ENCODE results near the gene TPRG1L. TPM values are rescaled to one million over a fixed set of nuclear protein-coding genes. Genes with fewer than 3 reads are reported as not detected.

TPRG1L gene
- total and polyA plus RNA-seq, 4 donors, result 24.1 to 46.6 (median 32.9) TPM

DNA sequence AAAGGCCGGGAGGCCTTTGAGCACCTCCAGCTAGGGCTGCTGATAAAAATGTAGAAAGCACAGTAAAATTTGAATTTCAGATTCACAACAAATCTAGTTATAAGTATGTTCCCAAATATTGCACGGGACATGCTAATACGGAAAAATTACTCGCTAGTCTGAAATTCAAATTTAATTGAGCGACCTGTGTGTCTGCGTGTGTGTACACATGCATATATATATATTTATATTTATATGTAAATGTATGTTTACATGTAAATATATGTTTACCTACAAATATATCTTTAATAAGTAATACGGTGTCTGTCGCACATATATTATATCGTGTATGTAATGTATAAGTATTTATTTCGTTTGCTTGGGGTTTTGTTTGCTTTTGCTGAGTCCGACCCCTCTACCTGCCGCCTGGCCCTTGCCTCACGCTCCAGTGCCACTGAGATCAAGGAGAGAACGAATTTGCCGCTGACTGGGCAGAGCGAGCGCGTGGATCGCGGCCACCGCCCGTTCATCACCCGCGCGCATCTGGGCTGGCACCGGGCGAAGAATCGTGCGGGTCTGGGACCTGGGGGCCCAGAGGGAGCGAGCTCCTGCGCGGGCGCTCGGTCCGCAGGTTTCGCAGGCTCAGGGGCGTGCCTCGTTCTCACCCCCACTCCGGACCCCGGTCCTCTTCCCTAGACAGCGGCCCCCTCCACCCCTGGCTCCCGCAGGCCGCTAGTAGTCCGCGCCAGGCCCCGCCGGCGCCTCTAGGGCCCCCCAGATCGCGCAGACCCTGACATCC is 25.6 kb downstream of the TPRG1L start:
- Histone ChIP-seq H3K4me3 (no peak overlapping the region), H3K27me3 (ENCODE audit: control insufficient read depth in 3 of 3, insufficient read depth in 3 of 3, low read length in 2 of 3) (peaks cover 16 to 42% (median 23%) of the 10 kb centered on the region in 3 donors), H3K36me3 (ENCODE audit: control insufficient read depth in 4 of 4, insufficient read depth in 4 of 4, low read length in 4 of 4) (peaks cover 4 to 8% (median 7%) of the 10 kb centered on the region in 4 donors), H3K4me1 (ENCODE audit: control insufficient read depth in 5 of 5, insufficient read depth in 5 of 5, low read length in 5 of 5) (peaks cover 0 to 21% (median 6%) of the 10 kb centered on the region in 5 donors), H3K27ac (ENCODE audit: low read depth in 1 of 2, low read length in 1 of 2) (no peak overlapping the region), H3K9me3 (ENCODE audit: control insufficient read depth in 4 of 4, insufficient read depth in 3 of 4, low read length in 3 of 4) (peaks cover 0 to 2% (median 0%) of the 10 kb centered on the region in 4 donors), H3K9ac (ENCODE audit: insufficient read depth in 1 of 2, low read length in 2 of 2) (no peak overlapping the region)
- no peak for DNase-seq
- TF ChIP-seq, protein P1, sequence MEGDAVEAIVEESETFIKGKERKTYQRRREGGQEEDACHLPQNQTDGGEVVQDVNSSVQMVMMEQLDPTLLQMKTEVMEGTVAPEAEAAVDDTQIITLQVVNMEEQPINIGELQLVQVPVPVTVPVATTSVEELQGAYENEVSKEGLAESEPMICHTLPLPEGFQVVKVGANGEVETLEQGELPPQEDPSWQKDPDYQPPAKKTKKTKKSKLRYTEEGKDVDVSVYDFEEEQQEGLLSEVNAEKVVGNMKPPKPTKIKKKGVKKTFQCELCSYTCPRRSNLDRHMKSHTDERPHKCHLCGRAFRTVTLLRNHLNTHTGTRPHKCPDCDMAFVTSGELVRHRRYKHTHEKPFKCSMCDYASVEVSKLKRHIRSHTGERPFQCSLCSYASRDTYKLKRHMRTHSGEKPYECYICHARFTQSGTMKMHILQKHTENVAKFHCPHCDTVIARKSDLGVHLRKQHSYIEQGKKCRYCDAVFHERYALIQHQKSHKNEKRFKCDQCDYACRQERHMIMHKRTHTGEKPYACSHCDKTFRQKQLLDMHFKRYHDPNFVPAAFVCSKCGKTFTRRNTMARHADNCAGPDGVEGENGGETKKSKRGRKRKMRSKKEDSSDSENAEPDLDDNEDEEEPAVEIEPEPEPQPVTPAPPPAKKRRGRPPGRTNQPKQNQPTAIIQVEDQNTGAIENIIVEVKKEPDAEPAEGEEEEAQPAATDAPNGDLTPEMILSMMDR (IDR thresholded peaks at IDR 0.05; ENCODE audit: control extremely low read depth, extremely low read depth), result no peak
- ATAC-seq (ENCODE audit: insufficient read depth, low FRiP score), result no peak
- 10 to 14% methylated on average over 29 to 50 of the region's 50 CpGs for WGBS, 2 donors

DNA sequence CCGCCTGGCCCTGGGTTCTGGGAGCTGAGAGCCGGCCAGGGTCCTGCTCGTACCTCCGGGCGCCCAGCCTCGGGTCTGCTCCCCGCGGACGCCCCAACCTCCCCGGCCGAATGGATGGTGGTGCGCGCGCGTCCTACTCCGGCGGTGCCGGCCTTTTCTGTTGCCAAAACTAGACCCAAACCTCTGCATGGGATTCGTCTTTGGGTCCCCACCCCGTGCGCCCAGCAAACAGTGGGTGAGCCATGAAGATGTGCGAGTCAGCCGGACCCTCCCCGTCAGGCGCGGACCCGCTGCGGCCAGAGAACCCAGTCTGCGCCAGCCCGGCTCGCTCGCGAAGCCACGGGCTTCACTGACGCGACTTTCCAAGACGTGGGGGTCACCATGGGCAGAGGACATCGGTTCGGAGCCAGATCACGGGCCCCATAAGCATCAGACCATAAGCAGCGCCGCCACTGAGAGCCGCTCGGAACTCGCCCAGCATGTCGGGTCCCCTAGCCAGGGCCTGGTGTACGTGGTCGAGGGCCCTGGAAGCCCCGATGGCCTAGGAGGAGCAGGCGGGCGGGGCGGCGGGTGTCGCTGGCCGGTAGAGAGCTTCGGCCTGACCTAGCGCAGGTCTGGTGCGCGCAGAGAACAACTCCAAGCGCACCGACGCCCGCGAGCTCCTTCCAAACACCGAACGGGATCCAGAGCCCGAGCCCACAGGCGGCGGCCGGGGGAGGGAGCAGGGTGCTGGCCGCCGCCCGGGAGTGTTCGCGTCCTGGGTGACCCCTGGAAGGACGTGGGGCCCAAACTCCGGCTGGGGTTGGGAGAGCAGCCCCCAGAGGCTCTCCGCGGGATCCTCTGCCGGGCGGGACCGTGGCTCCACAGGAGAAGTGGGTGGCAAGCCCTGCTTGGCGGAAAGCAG is 26.5 kb downstream of the TPRG1L start:
- H3K27me3 ChIP-seq (ENCODE audit: control insufficient read depth in 3 of 3, insufficient read depth in 3 of 3, low read length in 2 of 3), result peaks cover 16 to 46% (median 25%) of the 10 kb centered on the region in 3 donors
- H3K9ac ChIP-seq (ENCODE audit: insufficient read depth in 1 of 2, low read length in 2 of 2), result no peak overlapping the region
- TF ChIP-seq, protein P1 (IDR thresholded peaks at IDR 0.05; ENCODE audit: control extremely low read depth, extremely low read depth), result no peak
- DNase-seq (no peak), ATAC-seq (ENCODE audit: insufficient read depth, low FRiP score) (no peak)
- 5 to 7% methylated on average over 80 to 83 of the region's 83 CpGs for WGBS, 2 donors
- peaks cover 0 to 2% (median 0%) of the 10 kb centered on the region in 4 donors for H3K9me3 ChIP-seq (ENCODE audit: control insufficient read depth in 4 of 4, insufficient read depth in 3 of 4, low read length in 3 of 4)
- H3K36me3 ChIP-seq (ENCODE audit: control insufficient read depth in 4 of 4, insufficient read depth in 4 of 4, low read length in 4 of 4), result peaks cover 0 to 5% (median 3%) of the 10 kb centered on the region in 4 donors
- no peak overlapping the region for H3K27ac ChIP-seq (ENCODE audit: low read depth in 1 of 2, low read length in 1 of 2)
- peaks cover 0 to 21% (median 6%) of the 10 kb centered on the region in 5 donors for H3K4me1 ChIP-seq (ENCODE audit: control insufficient read depth in 5 of 5, insufficient read depth in 5 of 5, low read length in 5 of 5)
- H3K4me3 ChIP-seq, result no peak overlapping the region

DNA sequence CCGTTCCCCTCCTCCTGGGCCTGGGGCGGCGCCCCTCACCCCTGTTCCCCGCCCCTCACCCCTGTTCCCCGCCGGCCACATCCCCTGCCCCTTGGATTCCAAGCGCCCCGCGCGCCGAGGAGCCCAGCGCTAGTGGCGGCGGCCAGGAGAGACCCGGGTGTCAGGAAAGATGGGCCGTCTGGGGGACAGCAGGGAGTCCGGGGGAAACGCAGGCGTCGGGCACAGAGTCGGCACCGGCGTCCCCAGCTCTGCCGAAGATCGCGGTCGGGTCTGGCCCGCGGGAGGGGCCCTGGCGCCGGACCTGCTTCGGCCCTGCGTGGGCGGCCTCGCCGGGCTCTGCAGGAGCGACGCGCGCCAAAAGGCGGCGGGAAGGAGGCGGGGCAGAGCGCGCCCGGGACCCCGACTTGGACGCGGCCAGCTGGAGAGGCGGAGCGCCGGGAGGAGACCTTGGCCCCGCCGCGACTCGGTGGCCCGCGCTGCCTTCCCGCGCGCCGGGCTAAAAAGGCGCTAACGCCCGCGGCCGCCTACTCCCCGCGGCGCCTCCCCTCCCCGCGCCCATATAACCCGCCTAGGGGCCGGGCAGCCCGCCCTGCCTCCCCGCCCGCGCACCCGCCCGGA is 27.2 kb downstream of the TPRG1L start, which contains the start of gene TP73:
Gene TP73, plus strand, starts transcription at position 587 of the 618 bp plus-strand sequence. CDS start 29,850 bp downstream, outside the sequence.
- 0 to 1% methylated on average over 26 to 80 of the region's 80 CpGs for WGBS, 2 donors
- DNase-seq (peak; percentile 51 to 66 (median 57)), ATAC-seq (ENCODE audit: insufficient read depth, low FRiP score) (no peak)
- no peak within 1 kb of the TSS for H3K9ac ChIP-seq (ENCODE audit: insufficient read depth in 1 of 2, low read length in 2 of 2)
- H3K27me3 ChIP-seq (ENCODE audit: control insufficient read depth in 3 of 3, insufficient read depth in 3 of 3, low read length in 2 of 3), result peaks cover 16 to 52% (median 25%) of the 10 kb centered on the region in 3 donors
- no peak within 1 kb of the TSS for H3K4me3 ChIP-seq
- TF ChIP-seq, protein P1 (IDR thresholded peaks at IDR 0.05; ENCODE audit: control extremely low read depth, extremely low read depth), result no peak
- no peak within 1 kb of the TSS for H3K27ac ChIP-seq (ENCODE audit: low read depth in 1 of 2, low read length in 1 of 2)
- H3K36me3 ChIP-seq (ENCODE audit: control insufficient read depth in 4 of 4, insufficient read depth in 4 of 4, low read length in 4 of 4), result no peaks in the 10 kb centered on the region
- H3K4me1 ChIP-seq (ENCODE audit: control insufficient read depth in 5 of 5, insufficient read depth in 5 of 5, low read length in 5 of 5), result peaks cover 0 to 21% (median 6%) of the 10 kb centered on the region in 5 donors
- peaks cover 0 to 2% (median 0%) of the 10 kb centered on the region in 4 donors for H3K9me3 ChIP-seq (ENCODE audit: control insufficient read depth in 4 of 4, insufficient read depth in 3 of 4, low read length in 3 of 4)
